HEK293T (cell line): Measurements from ENCODE around the gene BMPER.

ENCODE experiments used
- FOXK2 ChIP-seq: fragments of 450-650 bp; IDR thresholded peaks from 2 replicates; pipeline ENCODE4 v1.6.1; 2016; ENCODE audit warnings: mild to moderate bottlenecking
- FOXM1 ChIP-seq: fragments of 450-650 bp; IDR thresholded peaks from 2 replicates; pipeline ENCODE4 v1.6.1; 2017; ENCODE audit warnings: mild to moderate bottlenecking, borderline replicate concordance
- NFRKB ChIP-seq: fragments of 450-650 bp; IDR thresholded peaks from 2 replicates; pipeline ENCODE4 v1.6.1; 2016; ENCODE audit warnings: mild to moderate bottlenecking, moderate library complexity
- SP1 ChIP-seq: fragments of 450-650 bp; IDR thresholded peaks from 2 replicates; pipeline ENCODE4 v1.6.1; 2017
- SUZ12 ChIP-seq: fragments of 450-650 bp; IDR thresholded peaks from 2 replicates; pipeline ENCODE4 v1.6.1; 2016; ENCODE audit warnings: mild to moderate bottlenecking
- ZNF384 ChIP-seq: fragments of 450-650 bp; IDR thresholded peaks from 2 replicates; pipeline ENCODE4 v1.6.1; 2016
- TF ChIP-seq, protein P1 (sequence below): fragments of 450-650 bp; IDR thresholded peaks from 2 replicates; pipeline ENCODE4 v1.6.1; 2016

- TF ChIP-seq NFRKB: no peak
- no peak for TF ChIP-seq SUZ12
- TF ChIP-seq ZNF384: no peak
- TF ChIP-seq FOXK2: no peak
- no peak for TF ChIP-seq FOXM1
- no peak for TF ChIP-seq SP1
- TF ChIP-seq, protein P1, sequence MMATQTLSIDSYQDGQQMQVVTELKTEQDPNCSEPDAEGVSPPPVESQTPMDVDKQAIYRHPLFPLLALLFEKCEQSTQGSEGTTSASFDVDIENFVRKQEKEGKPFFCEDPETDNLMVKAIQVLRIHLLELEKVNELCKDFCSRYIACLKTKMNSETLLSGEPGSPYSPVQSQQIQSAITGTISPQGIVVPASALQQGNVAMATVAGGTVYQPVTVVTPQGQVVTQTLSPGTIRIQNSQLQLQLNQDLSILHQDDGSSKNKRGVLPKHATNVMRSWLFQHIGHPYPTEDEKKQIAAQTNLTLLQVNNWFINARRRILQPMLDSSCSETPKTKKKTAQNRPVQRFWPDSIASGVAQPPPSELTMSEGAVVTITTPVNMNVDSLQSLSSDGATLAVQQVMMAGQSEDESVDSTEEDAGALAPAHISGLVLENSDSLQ: no peak
Observed at GRCh38 chr7:33928986-33929385, 23.6 kb downstream of the BMPER start.
